HepG2 (cell line): Measurements from ENCODE around the gene RPEL1. TPM values are rescaled to one million over a fixed set of nuclear protein-coding genes. Genes with fewer than 3 reads are reported as not detected.
"Not testable (repeated sequence)": the region's sequence is repeated elsewhere in the genome, so short reads cannot be mapped to it uniquely, and the experiment has no call there.

Experiments
- ATAC-seq: fragments of 200-7000 bp; cut with Tn5 transposase; 3 replicates; pipeline ENCODE4 v1.9.1; 2020; ENCODE audit warnings: mild to moderate bottlenecking, moderate library complexity
- BruUV-seq: library from RNA; stranded (reverse); fragments of 400-500 nt; replicated peaks from 2 replicates; lab custom pipeline; 2021; lab: Mats Ljungman, UMichigan
- CTCF ChIA-PET: fragments of 300-600 bp; formaldehyde crosslinking; extraction: SDS; loops from one replicate; lab custom pipeline; 2021; ENCODE audit warnings: low total read pairs, inconsistent platforms, low intra/inter-chr PET ratio; lab: Yijun Ruan, JAX
- POLR2A ChIA-PET: fragments of 350-600 bp; sonication (Branson Sonifier 250); formaldehyde crosslinking; loops from one replicate; lab custom pipeline; 2020; ENCODE audit warnings: antibody characterized with exemption, inconsistent platforms; lab: Yijun Ruan, JAX
- DNase-seq: peaks from one replicate; pipeline ENCODE4 v3.0.0-alpha.2; 2015; ENCODE audit warnings: low spot score
- FAIRE-seq: peaks from 3 replicates; lab custom pipeline; 2011; peaks lifted over from hg19 to GRCh38; lab: Jason Lieb, UNC
- H2AFZ ChIP-seq: one replicate; pipeline ENCODE4 v1.6.1; 2011; ENCODE audit warnings: low read length, inconsistent platforms
- H3K27ac ChIP-seq: fragments of 300-600 bp; 3 replicates; pipeline ENCODE4 v1.8.0; 2011; ENCODE audit warnings: mixed run types, mild to moderate bottlenecking, mixed read lengths, low read length, inconsistent platforms; ENCODE audit not compliant: insufficient read depth; ENCODE audit errors: extremely low read length
- H3K27me3 ChIP-seq, 2 experiments: fragments of 200-600 bp in 1 of 2; 2 replicates in 1 of 2; 3 replicates in 1 of 2; pipeline versions ENCODE4 v1.6.0 to v1.8.0; 2011; ENCODE audit warnings: low read length in 2 of 2, mild to moderate bottlenecking in 2 of 2, moderate library complexity in 2 of 2, inconsistent platforms in 1 of 2; ENCODE audit not compliant: insufficient read depth in 2 of 2, control insufficient read depth in 1 of 2
- H3K36me3 ChIP-seq, 2 experiments: fragments of 200-600 bp in 1 of 2; replicated peaks in 1 of 2; 2 replicates in 1 of 2; 3 replicates in 1 of 2; pipeline versions ENCODE4 v1.5.1 to v1.8.0; 2011; ENCODE audit warnings: low read length in 2 of 2, inconsistent platforms in 1 of 2; ENCODE audit not compliant: insufficient read depth in 2 of 2, control insufficient read depth in 1 of 2
- H3K4me1 ChIP-seq: 2 replicates; pipeline ENCODE4 v1.5.1; 2012; ENCODE audit warnings: low read length, inconsistent platforms; ENCODE audit not compliant: insufficient read depth
- H3K4me2 ChIP-seq: 2 replicates; pipeline ENCODE4 v1.6.0; 2011; ENCODE audit warnings: low read depth, low read length, inconsistent platforms
- H3K4me3 ChIP-seq, 3 experiments: fragments of 200-600 bp in 1 of 3; sonication (generic), shearing (Covaris generic) in 1 of 3; replicated peaks in 1 of 3; 2 replicates each; pipeline ENCODE4 v1.5.1; 2011 to 2016; ENCODE audit warnings: low read length in 3 of 3, inconsistent platforms in 2 of 3, low read depth in 2 of 3, mild to moderate bottlenecking in 2 of 3, control low read depth in 1 of 3, mixed read lengths in 1 of 3; ENCODE audit not compliant: insufficient read depth in 1 of 3
- H3K79me2 ChIP-seq: one replicate; pipeline ENCODE4 v1.6.1; 2011; ENCODE audit warnings: low read length, inconsistent platforms; ENCODE audit not compliant: insufficient read depth
- H3K9ac ChIP-seq: 2 replicates; pipeline ENCODE4 v1.6.0; 2011; ENCODE audit warnings: mild to moderate bottlenecking, low read depth, low read length, inconsistent platforms; ENCODE audit not compliant: insufficient read depth
- H3K9me3 ChIP-seq: 2 replicates; pipeline ENCODE4 v1.5.1; 2012; ENCODE audit warnings: mild to moderate bottlenecking, low read length
- H4K20me1 ChIP-seq: 2 replicates; pipeline ENCODE4 v1.6.0; 2011; ENCODE audit warnings: inconsistent platforms, mild to moderate bottlenecking, low read length, moderate library complexity; ENCODE audit not compliant: insufficient read depth
- ETS1 ChIP-seq: sonication (generic); formaldehyde crosslinking; IDR thresholded peaks from 2 replicates; pipeline ENCODE4 v1.4.0; 2020; ENCODE audit warnings: missing genetic modification reagents
- TOPORS ChIP-seq: sonication (generic); formaldehyde crosslinking; IDR thresholded peaks from 2 replicates; pipeline ENCODE4 v1.8.0; 2023; ENCODE audit warnings: mild to moderate bottlenecking, missing genetic modification reagents
- ZNF280D ChIP-seq: sonication (generic); formaldehyde crosslinking; IDR thresholded peaks from 2 replicates; pipeline ENCODE4 v1.5.1; 2020; ENCODE audit warnings: mild to moderate bottlenecking, missing genetic modification reagents
- ZNF841 ChIP-seq: sonication (generic); formaldehyde crosslinking; IDR thresholded peaks from 2 replicates; pipeline ENCODE4 v1.8.1; 2023; ENCODE audit warnings: missing genetic modification reagents, borderline replicate concordance
- whole genome bisulfite sequencing: methylation state at CpG from one replicate; pipeline ENCODE4 v1.1.6; 2017; ENCODE audit warnings: low lambda C conversion rate; 5-methylcytosine and 5-hydroxymethylcytosine counted together
- in situ Hi-C: cut with HindIII; loops from 2 replicates; pipeline ENCODE4 v1.10.0; 2017; ENCODE audit warnings: low pct_unique_long_range_greater_than_20kb; ENCODE audit not compliant: extremely low pct_ligation_motif_present
- intact Hi-C: fragments of 100-400 bp; cut with micrococcal nuclease; formaldehyde crosslinking; loops from one replicate; pipeline ENCODE4 v1.10.0; 2022; ENCODE audit not compliant: unreplicated experiment
- polyA plus RNA-seq, 8 experiments: library from polyadenylated mRNA; depleted of rRNA in 3 of 8; stranded (reverse) in 7 of 8; unstranded in 1 of 8; fragments of >200 nt; fragmentation: Illumina TruSeq in 4 of 8; extraction: Trizol in 4 of 8; gene quantifications; 2 replicates each; pipeline versions ENCODE4 v1.2.1 to v1.2.3, GENCODE V29; 2011 to 2016; ENCODE audit warnings: low read depth in 4 of 8, missing spikeins in 1 of 8, mixed read lengths in 1 of 8; ENCODE audit not compliant: insufficient read depth in 1 of 8
- total RNA-seq, 5 experiments: library from RNA; depleted of rRNA; stranded (reverse); fragments of >200 nt; fragmentation: Illumina TruSeq; extraction: Trizol; gene quantifications; 2 replicates each; pipeline ENCODE4 v1.2.3, GENCODE V29; 2016; ENCODE audit warnings: low read depth in 1 of 5

The RPEL1 gene
- total and polyA plus RNA-seq, 2 of the 13 experiments (the other 11 are each of a cell fraction or from before 2014, with no cell fraction given) = 0.04 to 0.07 TPM

- H4K20me1 ChIP-seq = no peaks in the 10 kb centered on the region
- 0 out of 2 replicates have a peak, but pooled peaks have one; percentile 53 for TF ChIP-seq ZNF280D (CRISPR knock-in tag)
- TF ChIP-seq TOPORS (CRISPR knock-in tag) = 0 out of 2 replicates have a peak, but pooled peaks have one; percentile 40
- TF ChIP-seq ETS1 (CRISPR knock-in tag) = no peak
- TF ChIP-seq ZNF841 (CRISPR knock-in tag) = peak; percentile 100
- TF ChIP-seq, all 625 proteins: peak for 3
- Histone ChIP-seq H3K79me2 (no peaks in the 10 kb centered on the region), H3K36me3 (no peaks in the 10 kb centered on the region), H3K4me3 (no peak overlapping the region), H3K27me3 (no peaks in the 10 kb centered on the region), H3K9me3 (peaks cover 18% of the 10 kb centered on the region), H2AFZ (no peak overlapping the region), H3K9ac (no peak overlapping the region), H3K4me1 (peaks cover 24% of the 10 kb centered on the region), H3K4me2 (no peak overlapping the region), H3K27ac (no peak overlapping the region)
- BruUV-seq = no TSS peak
- no peak for DNase-seq
- ChIA-PET POLR2A (no interaction called here), CTCF (no interaction called here)
- no peak for ATAC-seq
- intact Hi-C loops = no loop called here
- WGBS = 77% methylated on average over 4 of the region's 4 CpGs
- in situ Hi-C loops = no loop called here
- FAIRE-seq = no peak
Measured at GRCh38 chr10:103224133-103224532, 21.6 kb upstream of the RPEL1 start.

GRCh38 chr10:103224721-103225120 lies 21.0 kb upstream of the RPEL1 start:
- FAIRE-seq, DNase-seq, H3K27me3 ChIP-seq, H3K4me2 ChIP-seq, H3K4me3 ChIP-seq, in situ Hi-C loops, H4K20me1 ChIP-seq, H2AFZ ChIP-seq, ATAC-seq, intact Hi-C loops, H3K36me3 ChIP-seq, BruUV-seq, CTCF ChIA-PET, H3K79me2 ChIP-seq, H3K27ac ChIP-seq, H3K9ac ChIP-seq: not testable (repeated sequence)
- 72% methylated on average over 5 of the region's 5 CpGs for WGBS
- POLR2A ChIA-PET = interaction anchor here (0.8 kb wide), 1 partner anchor 32 kb away, joined by 3 read pairs; no protein-coding TSS in a partner anchor
- H3K4me1 ChIP-seq = peaks cover 30% of the 10 kb centered on the region
- H3K9me3 ChIP-seq = peaks cover 18% of the 10 kb centered on the region
